Transverse colon (tissue), 4 donors: ENCODE results near the gene B4GAT1. TPM values are rescaled to one million over a fixed set of nuclear protein-coding genes. Genes with fewer than 3 reads are reported as not detected.

Source experiments
- DNase-seq: peaks from one replicate; pipeline ENCODE4 v3.0.0-alpha.2; 2019
- H3K27ac ChIP-seq, 4 donors: fragments of 200-600 bp; sonication (generic); 2 replicates each; pipeline ENCODE4 v1.5.1; 2016 to 2018; ENCODE audit warnings: inconsistent platforms in 4 of 4
- H3K27me3 ChIP-seq: fragments of 200-600 bp; sonication (generic); 2 replicates; pipeline ENCODE4 v1.5.1; 2017; ENCODE audit warnings: inconsistent platforms
- H3K36me3 ChIP-seq, 4 donors: fragments of 200-600 bp; sonication (generic); 2 replicates each; pipeline ENCODE4 v1.5.1; 2017 to 2019; ENCODE audit warnings: inconsistent platforms in 4 of 4
- H3K4me1 ChIP-seq, 4 donors: fragments of 200-600 bp; sonication (generic); 2 replicates each; pipeline ENCODE4 v1.5.1; 2017 to 2020; ENCODE audit warnings: inconsistent platforms in 4 of 4
- H3K4me3 ChIP-seq, 4 donors: fragments of 200-600 bp; sonication (generic); 1 replicate in 1 of 4; 2 replicates in 3 of 4; pipeline versions ENCODE4 v1.5.1 to v1.6.1; 2017 to 2019; ENCODE audit warnings: inconsistent platforms in 4 of 4
- H3K9me3 ChIP-seq, 2 donors: fragments of 200-600 bp; sonication (generic); 2 replicates each; pipeline ENCODE4 v1.5.1; 2017 to 2019; ENCODE audit warnings: inconsistent platforms in 2 of 2
- EP300 ChIP-seq: sonication (generic); formaldehyde crosslinking; IDR thresholded peaks from one replicate; pipeline ENCODE4 v1.6.1; 2017; ENCODE audit warnings: antibody characterized with exemption, low read depth
- POLR2A ChIP-seq: fragments of 450-650 bp; IDR thresholded peaks from one replicate; pipeline ENCODE4 v1.6.1; 2016; ENCODE audit warnings: antibody characterized with exemption, mild to moderate bottlenecking, moderate library complexity
- POLR2AphosphoS5 ChIP-seq, 3 donors: sonication (generic); formaldehyde crosslinking; IDR thresholded peaks; one replicate each; pipeline ENCODE4 v1.6.1; 2016; ENCODE audit warnings: antibody characterized with exemption in 3 of 3
- WGBS, 2 donors: methylation state at CpG; one replicate each; pipeline ENCODE4 v1.1.5; 2018; ENCODE audit warnings: low coverage in 1 of 2; 5-methylcytosine and 5-hydroxymethylcytosine counted together
- in situ Hi-C, 4 donors: fragments of 200-750 bp; cut with MboI; loops; one replicate each; pipeline versions ENCODE4 v1.15.0 to v1.15.1; 2017; ENCODE audit warnings: low sequenced_read_pairs in 3 of 4, low pct_ligation_motif_present in 1 of 4, low pct_unique_long_range_greater_than_20kb in 1 of 4
- intact Hi-C: fragments of 100-400 bp; cut with DNase I; formaldehyde crosslinking; loops from one replicate; pipeline ENCODE4 v1.15.1; 2023; ENCODE audit warnings: low total_unique reads
- total RNA-seq, 4 donors: library from RNA; depleted of rRNA; stranded (reverse); fragments of >200 nt; gene quantifications; one replicate each; pipeline ENCODE4 v1.1.0, GENCODE V29; 2016
- TF ChIP-seq, protein P1 (sequence below), 5 experiments: fragments of 200-600 bp in 3 of 5; fragments of 450-650 bp in 2 of 5; sonication (generic) in 3 of 5; IDR thresholded peaks; 1 replicate in 2 of 5; 2 replicates in 3 of 5; pipeline ENCODE4 v1.5.1; 2016 to 2017; ENCODE audit warnings: antibody characterized with exemption in 5 of 5, inconsistent platforms in 3 of 5, mild to moderate bottlenecking in 2 of 5, moderate library complexity in 1 of 5

B4GAT1 gene
- total RNA-seq, 4 donors from 2014 or later: 21.8 to 31.8 (median 23.6) TPM

DNA sequence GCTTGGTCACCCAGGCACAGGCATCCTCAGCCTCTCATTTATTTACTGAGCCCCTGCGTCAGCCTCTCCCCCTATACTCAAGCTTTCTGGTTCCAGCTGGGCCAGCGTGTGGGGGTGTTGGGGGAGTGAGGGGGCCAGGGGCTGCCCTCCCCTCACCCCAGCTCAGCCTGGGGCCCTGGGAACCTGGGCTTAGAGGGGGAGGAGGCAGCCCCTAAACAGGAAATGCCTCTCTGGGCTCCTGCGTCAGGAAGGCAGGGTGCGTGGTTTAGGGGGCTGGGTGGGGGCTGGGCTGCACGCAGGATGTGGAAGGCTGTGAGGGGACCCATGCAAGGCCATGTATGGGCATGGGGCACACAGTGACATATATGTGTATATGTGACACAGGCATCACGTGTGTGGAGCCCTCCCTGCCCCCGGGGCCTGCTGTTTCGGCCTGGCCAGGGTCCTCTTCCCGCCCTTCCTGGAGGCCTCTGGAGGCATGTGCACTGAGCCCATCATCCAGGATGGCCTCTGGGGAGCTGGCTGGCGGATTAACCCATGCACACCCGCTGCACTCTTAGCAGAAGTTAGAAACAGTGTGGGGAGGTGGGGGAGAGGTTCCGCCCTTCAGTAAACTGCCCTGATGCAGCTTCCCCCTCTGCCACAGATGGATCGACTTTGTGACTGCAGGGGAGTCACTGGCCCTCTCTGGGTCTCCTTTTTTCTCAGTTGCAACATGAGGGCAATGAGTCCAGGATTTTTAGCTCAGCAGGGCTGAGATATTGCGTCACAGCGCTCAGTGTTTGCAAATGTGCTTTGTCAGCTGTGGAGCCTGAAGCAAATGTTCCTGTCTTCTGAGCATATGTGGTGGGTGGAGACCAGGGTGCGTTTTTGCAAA is 29.5 kb downstream of the B4GAT1 start:
- 42% methylated on average over 15 of the region's 16 CpGs; no CpG with 5 or more reads in 1 of the 2 donors for WGBS, 2 donors
- intact Hi-C loops (no loop called here), in situ Hi-C loops (no loop called here)
- H3K9me3 ChIP-seq: no peaks in the 10 kb centered on the region
- H3K27me3 ChIP-seq: no peaks in the 10 kb centered on the region
- no peaks in the 10 kb centered on the region for H3K36me3 ChIP-seq
- TF ChIP-seq EP300: no peak
- TF ChIP-seq POLR2A: no peak
- TF ChIP-seq, protein P1, sequence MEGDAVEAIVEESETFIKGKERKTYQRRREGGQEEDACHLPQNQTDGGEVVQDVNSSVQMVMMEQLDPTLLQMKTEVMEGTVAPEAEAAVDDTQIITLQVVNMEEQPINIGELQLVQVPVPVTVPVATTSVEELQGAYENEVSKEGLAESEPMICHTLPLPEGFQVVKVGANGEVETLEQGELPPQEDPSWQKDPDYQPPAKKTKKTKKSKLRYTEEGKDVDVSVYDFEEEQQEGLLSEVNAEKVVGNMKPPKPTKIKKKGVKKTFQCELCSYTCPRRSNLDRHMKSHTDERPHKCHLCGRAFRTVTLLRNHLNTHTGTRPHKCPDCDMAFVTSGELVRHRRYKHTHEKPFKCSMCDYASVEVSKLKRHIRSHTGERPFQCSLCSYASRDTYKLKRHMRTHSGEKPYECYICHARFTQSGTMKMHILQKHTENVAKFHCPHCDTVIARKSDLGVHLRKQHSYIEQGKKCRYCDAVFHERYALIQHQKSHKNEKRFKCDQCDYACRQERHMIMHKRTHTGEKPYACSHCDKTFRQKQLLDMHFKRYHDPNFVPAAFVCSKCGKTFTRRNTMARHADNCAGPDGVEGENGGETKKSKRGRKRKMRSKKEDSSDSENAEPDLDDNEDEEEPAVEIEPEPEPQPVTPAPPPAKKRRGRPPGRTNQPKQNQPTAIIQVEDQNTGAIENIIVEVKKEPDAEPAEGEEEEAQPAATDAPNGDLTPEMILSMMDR (IDR thresholded peaks at IDR 0.05): no peak
- no peak for TF ChIP-seq POLR2AphosphoS5 (IDR thresholded peaks at IDR 0.05)
- peaks cover 15 to 39% (median 28%) of the 10 kb centered on the region in 4 donors for H3K4me1 ChIP-seq
- peak overlapping the region; percentile 79 to 95 (median 88) for H3K27ac ChIP-seq
- DNase-seq: peak; percentile 47
- no peak overlapping the region for H3K4me3 ChIP-seq

DNA sequence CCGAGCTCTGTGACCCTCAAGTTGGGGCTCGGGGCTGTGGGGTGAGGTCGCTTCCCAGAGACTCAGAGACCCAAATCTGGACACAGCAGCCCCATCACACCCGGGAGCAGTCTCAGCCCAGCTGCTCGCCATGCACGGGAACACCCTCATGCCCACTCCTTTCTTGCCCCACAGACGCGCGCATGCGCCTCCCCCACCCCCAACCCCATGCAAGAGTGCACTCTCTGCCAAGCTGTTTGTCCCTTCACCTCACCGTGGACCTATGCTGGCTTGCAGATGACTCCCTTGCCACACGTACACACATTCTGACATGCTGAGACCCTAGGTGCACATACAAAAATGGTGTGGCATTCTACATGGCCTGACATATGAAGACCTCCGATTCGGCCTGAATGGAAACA is 30.1 kb downstream of the B4GAT1 start:
- Histone ChIP-seq H3K4me1 (peaks cover 16 to 41% (median 29%) of the 10 kb centered on the region in 4 donors), H3K27me3 (no peaks in the 10 kb centered on the region), H3K36me3 (no peaks in the 10 kb centered on the region), H3K9me3 (no peaks in the 10 kb centered on the region), H3K4me3 (peak overlapping the region; percentile 25 to 44 (median 40)), H3K27ac (peak overlapping the region; percentile 79 to 95 (median 88))
- in situ Hi-C loops (no loop called here), intact Hi-C loops (no loop called here)
- no peak for TF ChIP-seq POLR2AphosphoS5 (IDR thresholded peaks at IDR 0.05)
- no peak for TF ChIP-seq POLR2A
- TF ChIP-seq, protein P1 (IDR thresholded peaks at IDR 0.05): no peak
- TF ChIP-seq EP300: no peak
- DNase-seq: no peak
- 40 to 51% methylated on average over 1 to 12 of the region's 14 CpGs for WGBS, 2 donors

DNA sequence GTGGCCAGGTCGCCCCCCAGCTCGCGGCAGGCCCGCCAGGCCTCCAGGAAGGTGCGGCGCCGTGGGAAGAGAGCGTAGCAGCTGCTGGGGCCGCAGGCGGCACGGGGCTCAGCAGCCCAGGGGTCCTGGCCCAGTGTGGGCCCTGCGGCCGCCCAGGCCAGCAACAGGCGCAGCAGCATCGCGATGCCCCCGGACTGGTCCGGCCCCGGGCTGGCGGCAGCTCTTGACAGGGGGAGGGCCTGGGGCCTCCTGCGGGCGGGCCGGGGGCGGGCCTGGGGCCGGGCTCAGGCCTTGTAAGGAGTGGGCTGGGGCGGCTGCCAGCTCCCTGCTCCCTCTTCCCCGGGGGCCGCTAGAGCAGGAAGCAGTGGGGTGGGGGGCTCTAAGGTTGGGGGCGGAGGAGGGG is 30.6 kb downstream of the B4GAT1 start, which contains the start of gene CD248:
CD248 (minus strand) TSS at position 196 of the 403 bp plus-strand sequence; CDS start at position 179, 17 bp downstream.
- peak within 1 kb of the TSS; percentile 79 to 95 (median 88) for H3K27ac ChIP-seq
- peak in 2 of 3 donors; percentile 26 to 38 for TF ChIP-seq POLR2AphosphoS5 (IDR thresholded peaks at IDR 0.05)
- TF ChIP-seq, protein P1 (IDR thresholded peaks at IDR 0.05): no peak
- no peaks in the 10 kb centered on the region for H3K9me3 ChIP-seq
- H3K27me3 ChIP-seq: no peaks in the 10 kb centered on the region
- intact Hi-C loops (no loop called here), in situ Hi-C loops (no loop called here)
- peak within 1 kb of the TSS; percentile 25 to 44 (median 40) for H3K4me3 ChIP-seq
- peak; percentile 43 for DNase-seq
- peaks cover 16 to 43% (median 29%) of the 10 kb centered on the region in 4 donors for H3K4me1 ChIP-seq
- H3K36me3 ChIP-seq: no peaks in the 10 kb centered on the region
- WGBS, 2 donors: 49% methylated on average over 21 of the region's 29 CpGs; no CpG with 5 or more reads in 1 of the 2 donors

DNA sequence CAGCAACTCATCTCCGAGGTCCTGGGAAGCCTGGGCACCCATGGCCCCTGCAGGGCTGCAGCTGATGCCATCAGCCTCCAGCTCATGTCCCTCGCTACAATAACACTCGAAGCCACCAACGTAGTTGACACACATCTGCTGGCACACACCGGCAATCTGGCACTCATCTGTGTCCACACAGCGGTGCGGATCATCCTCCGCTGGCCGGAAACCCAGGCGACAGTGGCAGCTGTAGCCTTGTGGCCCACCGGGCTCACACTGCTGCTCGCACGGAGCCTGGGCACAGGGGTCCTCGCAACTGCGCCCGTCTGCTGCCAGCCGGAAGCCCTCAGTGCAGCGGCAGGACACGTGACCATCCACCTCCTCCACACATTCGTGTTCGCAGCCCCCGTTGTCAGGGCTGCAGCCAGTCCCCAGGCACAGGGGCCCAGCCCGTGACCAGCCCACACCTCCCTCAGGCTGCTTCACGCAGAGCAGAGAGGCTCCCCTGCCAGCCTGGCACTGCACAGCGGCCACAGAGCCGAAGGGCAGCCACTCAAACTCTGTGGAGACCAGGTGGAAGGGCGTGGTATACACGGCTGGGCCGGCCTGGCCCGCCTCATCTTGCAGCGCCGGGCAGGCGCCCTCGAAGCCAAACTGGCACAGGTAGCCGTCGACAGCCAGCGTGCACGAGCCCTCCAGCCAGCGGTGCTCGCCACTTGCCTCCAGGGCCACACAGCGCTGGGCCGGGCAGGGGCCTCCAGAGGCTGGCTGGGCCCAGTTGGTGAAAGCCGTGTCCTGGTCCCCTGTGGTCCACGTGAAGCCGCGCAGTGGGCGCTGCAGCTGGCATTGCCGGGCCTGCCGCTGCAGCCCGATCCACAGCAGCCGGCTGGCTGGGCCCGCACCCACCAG is 31.3 kb downstream of the B4GAT1 start:
- intact Hi-C loops (no loop called here), in situ Hi-C loops (no loop called here)
- no peaks in the 10 kb centered on the region for H3K27me3 ChIP-seq
- no peaks in the 10 kb centered on the region for H3K36me3 ChIP-seq
- TF ChIP-seq POLR2A (no peak), POLR2AphosphoS5 (IDR thresholded peaks at IDR 0.05) (no peak), EP300 (no peak)
- TF ChIP-seq, protein P1 (IDR thresholded peaks at IDR 0.05): no peak
- peak overlapping the region; percentile 79 to 95 (median 88) for H3K27ac ChIP-seq
- H3K9me3 ChIP-seq: no peaks in the 10 kb centered on the region
- H3K4me1 ChIP-seq: peaks cover 18 to 47% (median 32%) of the 10 kb centered on the region in 4 donors
- H3K4me3 ChIP-seq: peak overlapping the region; percentile 25 to 44 (median 40)
- WGBS, 2 donors: 61% methylated on average over 41 of the region's 52 CpGs; no CpG with 5 or more reads in 1 of the 2 donors
- DNase-seq: no peak
